ENCODE data around the gene DPH3.

Gene DPH3

GRCh38 chr3:16284633-16285032 is 19.9 kb upstream of the DPH3 start:
- no peak overlapping the region for H3K27ac ChIP-seq (ENCODE audit: low read depth, low read length)
- no peaks in the 10 kb centered on the region for H3K9me2 ChIP-seq (replicated peaks; ENCODE audit: insufficient read depth, low read length)
- no peaks in the 10 kb centered on the region for H3K79me2 ChIP-seq (ENCODE audit: insufficient read depth, low read length)
- no peaks in the 10 kb centered on the region for H3K36me3 ChIP-seq (ENCODE audit: low read length)
- H4K20me1 ChIP-seq (ENCODE audit: low read depth, low read length), result no peaks in the 10 kb centered on the region
- no peak overlapping the region for H3K4me3 ChIP-seq (ENCODE audit: insufficient read depth, low read length, poor library complexity, severe bottlenecking)
- H2AFZ ChIP-seq (ENCODE audit: low read depth, low read length, severe bottlenecking), result no peak overlapping the region
- H3K4me2 ChIP-seq (ENCODE audit: low read depth, low read length, poor library complexity, severe bottlenecking), result no peak overlapping the region
- no peak for TF ChIP-seq EZH2phosphoT487 (conservative IDR thresholded peaks at IDR 0.05; ENCODE audit: low read length)
- no peak for TF ChIP-seq CTCF (IDR thresholded peaks at IDR 0.05; ENCODE audit: insufficient read depth, low read length, poor library complexity, severe bottlenecking)
- H3F3A ChIP-seq (ENCODE audit: insufficient read depth), result no peaks in the 10 kb centered on the region
- H3K9me3 ChIP-seq (ENCODE audit: insufficient read depth, low read length), result no peaks in the 10 kb centered on the region
- no peak overlapping the region for H3K9ac ChIP-seq (ENCODE audit: low read length)
- H3K27me3 ChIP-seq (ENCODE audit: low read length), result no peaks in the 10 kb centered on the region

GRCh38 chr3:16280671-16281070 is 15.9 kb upstream of the DPH3 start:
- Histone ChIP-seq H3K9me2 (replicated peaks; ENCODE audit: insufficient read depth, low read length) (no peaks in the 10 kb centered on the region), H3K36me3 (ENCODE audit: low read length) (no peaks in the 10 kb centered on the region)
- TF ChIP-seq EZH2phosphoT487 (conservative IDR thresholded peaks at IDR 0.05; ENCODE audit: low read length), result no peak
- no peak for TF ChIP-seq CTCF (IDR thresholded peaks at IDR 0.05; ENCODE audit: insufficient read depth, low read length, poor library complexity, severe bottlenecking)

GRCh38 chr3:16279010-16279801 is 14.5 kb upstream of the DPH3 start:
- H3K27me3 ChIP-seq (ENCODE audit: low read length), result no peaks in the 10 kb centered on the region
- H3K9ac ChIP-seq (ENCODE audit: low read length), result no peak overlapping the region
- TF ChIP-seq CTCF (IDR thresholded peaks at IDR 0.05; ENCODE audit: insufficient read depth, low read length, poor library complexity, severe bottlenecking) (no peak), EZH2phosphoT487 (conservative IDR thresholded peaks at IDR 0.05; ENCODE audit: low read length) (no peak)
- no peak overlapping the region for H3K4me3 ChIP-seq (ENCODE audit: insufficient read depth, low read length, poor library complexity, severe bottlenecking)
- H3K79me2 ChIP-seq (ENCODE audit: insufficient read depth, low read length), result no peaks in the 10 kb centered on the region
- no peaks in the 10 kb centered on the region for H4K20me1 ChIP-seq (ENCODE audit: low read depth, low read length)
- H3K36me3 ChIP-seq (ENCODE audit: low read length), result 0 out of 2 replicates have a peak, but pooled peaks cover 5% of the 10 kb centered on the region
- no peak overlapping the region for H2AFZ ChIP-seq (ENCODE audit: low read depth, low read length, severe bottlenecking)
- H3K4me2 ChIP-seq (ENCODE audit: low read depth, low read length, poor library complexity, severe bottlenecking), result no peak overlapping the region
- no peak overlapping the region for H3K27ac ChIP-seq (ENCODE audit: low read depth, low read length)
- H3K9me2 ChIP-seq (replicated peaks; ENCODE audit: insufficient read depth, low read length), result no peaks in the 10 kb centered on the region
- H3F3A ChIP-seq (ENCODE audit: insufficient read depth), result no peaks in the 10 kb centered on the region
- no peaks in the 10 kb centered on the region for H3K9me3 ChIP-seq (ENCODE audit: insufficient read depth, low read length)

More at GRCh38 chr3:16280671-16281070, 15.9 kb upstream of the DPH3 start:
- Histone ChIP-seq H2AFZ (ENCODE audit: low read depth, low read length, severe bottlenecking) (no peak overlapping the region), H3K27ac (ENCODE audit: low read depth, low read length) (no peak overlapping the region), H3K4me3 (ENCODE audit: insufficient read depth, low read length, poor library complexity, severe bottlenecking) (no peak overlapping the region), H3K79me2 (ENCODE audit: insufficient read depth, low read length) (no peaks in the 10 kb centered on the region), H4K20me1 (ENCODE audit: low read depth, low read length) (no peaks in the 10 kb centered on the region), H3K27me3 (ENCODE audit: low read length) (no peaks in the 10 kb centered on the region), H3K4me2 (ENCODE audit: low read depth, low read length, poor library complexity, severe bottlenecking) (no peak overlapping the region), H3K9me3 (ENCODE audit: insufficient read depth, low read length) (no peaks in the 10 kb centered on the region), H3K9ac (ENCODE audit: low read length) (no peak overlapping the region), H3F3A (ENCODE audit: insufficient read depth) (no peaks in the 10 kb centered on the region)
